ENCODE data around the gene KRT4. TPM values are rescaled to one million over a fixed set of nuclear protein-coding genes. Genes with fewer than 3 reads are reported as not detected.
"Not testable (repeated sequence)": the region's sequence is repeated elsewhere in the genome, so short reads cannot be mapped to it uniquely, and the experiment has no call there.

The KRT4 gene
- total RNA-seq (2014; rRNA removed; shearing (Covaris generic)) = not detected in 2 replicates
- 0.18 TPM in 1 of 2 replicates, not detected in the other for polyA plus RNA-seq (2014; cell fraction: nucleus; rRNA removed)

GRCh38 chr12:52813885-52814709 lies at the start of gene KRT4:
TSS of gene KRT4 (minus strand) at chr12:52814116. CDS start at chr12:52814058, 58 bp downstream.
- no peak for DNase-seq (ENCODE audit: extremely low read depth, low read depth)

- DNase-seq (ENCODE audit: extremely low read depth, low read depth) = no peak
Measured at GRCh38 chr12:52862023-52862422, 48.1 kb upstream of the KRT4 start.

GRCh38 chr12:52861511-52861910 lies 47.6 kb upstream of the KRT4 start:
- DNase-seq (ENCODE audit: extremely low read depth, low read depth) = no peak

GRCh38 chr12:52860102-52860823 lies 46.3 kb upstream of the KRT4 start:
- DNase-seq (ENCODE audit: extremely low read depth, low read depth) = no peak

GRCh38 chr12:52857500-52857899 lies 43.6 kb upstream of the KRT4 start:
- no peak for DNase-seq (ENCODE audit: extremely low read depth, low read depth)

GRCh38 chr12:52856787-52857186 lies 42.9 kb upstream of the KRT4 start:
- no peak for DNase-seq (ENCODE audit: extremely low read depth, low read depth)

- DNase-seq (ENCODE audit: extremely low read depth, low read depth) = not testable (repeated sequence)
Measured at GRCh38 chr12:52856077-52856476, 42.2 kb upstream of the KRT4 start.

GRCh38 chr12:52851787-52852186 lies 37.9 kb upstream of the KRT4 start:
- DNase-seq (ENCODE audit: extremely low read depth, low read depth) = no peak

GRCh38 chr12:52850681-52851080 lies 36.8 kb upstream of the KRT4 start:
- DNase-seq (ENCODE audit: extremely low read depth, low read depth) = no peak

GRCh38 chr12:52849511-52849910 lies 35.6 kb upstream of the KRT4 start:
- no peak for DNase-seq (ENCODE audit: extremely low read depth, low read depth)

GRCh38 chr12:52848661-52849255 lies 34.8 kb upstream of the KRT4 start, which contains the start of gene KRT78:
TSS of gene KRT78 (minus strand) at chr12:52848994. CDS start at chr12:52848930, 64 bp downstream.
- DNase-seq (ENCODE audit: extremely low read depth, low read depth) = no peak

- no peak for DNase-seq (ENCODE audit: extremely low read depth, low read depth)
Measured at GRCh38 chr12:52847335-52848102, 33.6 kb upstream of the KRT4 start.

- DNase-seq (ENCODE audit: extremely low read depth, low read depth) = no peak
Measured at GRCh38 chr12:52846356-52846970, 32.5 kb upstream of the KRT4 start.

GRCh38 chr12:52845946-52846345 lies 32.0 kb upstream of the KRT4 start:
- no peak for DNase-seq (ENCODE audit: extremely low read depth, low read depth)

- no peak for DNase-seq (ENCODE audit: extremely low read depth, low read depth)
Measured at GRCh38 chr12:52844386-52844785, 30.5 kb upstream of the KRT4 start.

- no peak for DNase-seq (ENCODE audit: extremely low read depth, low read depth)
Measured at GRCh38 chr12:52839436-52840105, 25.7 kb upstream of the KRT4 start.

GRCh38 chr12:52838609-52839435 lies 24.9 kb upstream of the KRT4 start:
- no peak for DNase-seq (ENCODE audit: extremely low read depth, low read depth)

GRCh38 chr12:52837781-52838608 lies 24.1 kb upstream of the KRT4 start:
- DNase-seq (ENCODE audit: extremely low read depth, low read depth) = no peak

Data from NCI-H460 (cell line).